ENCODE measurements around the gene HOXB9.

DNA sequence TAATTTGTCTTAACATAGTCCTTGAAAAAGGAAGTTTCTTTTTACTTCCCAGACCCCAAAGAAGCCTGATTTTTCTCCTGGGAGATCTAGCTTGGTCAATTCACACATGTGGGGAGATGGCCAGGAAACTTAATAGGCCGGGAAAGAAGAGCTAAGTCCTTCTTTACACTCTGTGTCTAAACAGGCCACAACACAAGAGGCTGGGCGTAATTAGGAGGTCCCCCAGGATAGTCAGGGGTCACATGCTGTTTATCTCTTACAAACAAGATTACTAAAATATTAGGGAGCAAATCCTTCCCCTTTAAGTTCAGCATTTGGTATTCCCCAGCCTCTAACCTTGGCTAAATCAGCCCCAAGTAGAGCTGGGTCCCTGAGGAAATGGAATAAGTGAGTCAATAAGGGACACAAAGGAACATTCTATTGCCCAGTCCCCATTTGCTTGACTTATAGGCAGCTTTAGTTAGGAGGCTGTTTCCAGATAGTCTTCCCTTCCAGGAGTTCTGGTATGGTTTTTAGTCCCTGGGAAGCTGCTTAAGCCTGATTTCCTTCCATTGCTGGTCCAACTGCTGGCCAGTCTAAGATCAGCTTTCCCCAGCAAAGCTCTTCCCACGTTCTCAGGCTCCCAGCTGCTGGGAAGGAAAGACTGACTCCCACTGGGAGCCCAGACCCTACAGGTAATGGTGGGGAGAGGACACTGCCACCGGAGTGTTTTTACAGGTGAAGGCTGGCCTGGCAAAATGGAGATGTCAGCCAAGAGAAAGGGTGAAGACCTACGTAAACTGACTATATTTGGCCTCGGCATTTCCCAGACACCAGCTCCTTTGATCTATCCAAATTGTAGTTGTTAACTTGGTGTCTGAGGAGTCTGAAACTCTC is 14.1 kb upstream of the HOXB9 start:
- no peak for TF ChIP-seq POLR2AphosphoS5 (IDR thresholded peaks at IDR 0.05)
- TF ChIP-seq, protein P1, sequence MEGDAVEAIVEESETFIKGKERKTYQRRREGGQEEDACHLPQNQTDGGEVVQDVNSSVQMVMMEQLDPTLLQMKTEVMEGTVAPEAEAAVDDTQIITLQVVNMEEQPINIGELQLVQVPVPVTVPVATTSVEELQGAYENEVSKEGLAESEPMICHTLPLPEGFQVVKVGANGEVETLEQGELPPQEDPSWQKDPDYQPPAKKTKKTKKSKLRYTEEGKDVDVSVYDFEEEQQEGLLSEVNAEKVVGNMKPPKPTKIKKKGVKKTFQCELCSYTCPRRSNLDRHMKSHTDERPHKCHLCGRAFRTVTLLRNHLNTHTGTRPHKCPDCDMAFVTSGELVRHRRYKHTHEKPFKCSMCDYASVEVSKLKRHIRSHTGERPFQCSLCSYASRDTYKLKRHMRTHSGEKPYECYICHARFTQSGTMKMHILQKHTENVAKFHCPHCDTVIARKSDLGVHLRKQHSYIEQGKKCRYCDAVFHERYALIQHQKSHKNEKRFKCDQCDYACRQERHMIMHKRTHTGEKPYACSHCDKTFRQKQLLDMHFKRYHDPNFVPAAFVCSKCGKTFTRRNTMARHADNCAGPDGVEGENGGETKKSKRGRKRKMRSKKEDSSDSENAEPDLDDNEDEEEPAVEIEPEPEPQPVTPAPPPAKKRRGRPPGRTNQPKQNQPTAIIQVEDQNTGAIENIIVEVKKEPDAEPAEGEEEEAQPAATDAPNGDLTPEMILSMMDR (IDR thresholded peaks at IDR 0.05) = no peak
- no peak for TF ChIP-seq POLR2A (IDR thresholded peaks at IDR 0.05)
